ENCODE data around the gene TRAPPC5.
"Not testable (repeated sequence)": the region's sequence is repeated elsewhere in the genome, so short reads cannot be mapped to it uniquely, and the experiment has no call there.

DNA sequence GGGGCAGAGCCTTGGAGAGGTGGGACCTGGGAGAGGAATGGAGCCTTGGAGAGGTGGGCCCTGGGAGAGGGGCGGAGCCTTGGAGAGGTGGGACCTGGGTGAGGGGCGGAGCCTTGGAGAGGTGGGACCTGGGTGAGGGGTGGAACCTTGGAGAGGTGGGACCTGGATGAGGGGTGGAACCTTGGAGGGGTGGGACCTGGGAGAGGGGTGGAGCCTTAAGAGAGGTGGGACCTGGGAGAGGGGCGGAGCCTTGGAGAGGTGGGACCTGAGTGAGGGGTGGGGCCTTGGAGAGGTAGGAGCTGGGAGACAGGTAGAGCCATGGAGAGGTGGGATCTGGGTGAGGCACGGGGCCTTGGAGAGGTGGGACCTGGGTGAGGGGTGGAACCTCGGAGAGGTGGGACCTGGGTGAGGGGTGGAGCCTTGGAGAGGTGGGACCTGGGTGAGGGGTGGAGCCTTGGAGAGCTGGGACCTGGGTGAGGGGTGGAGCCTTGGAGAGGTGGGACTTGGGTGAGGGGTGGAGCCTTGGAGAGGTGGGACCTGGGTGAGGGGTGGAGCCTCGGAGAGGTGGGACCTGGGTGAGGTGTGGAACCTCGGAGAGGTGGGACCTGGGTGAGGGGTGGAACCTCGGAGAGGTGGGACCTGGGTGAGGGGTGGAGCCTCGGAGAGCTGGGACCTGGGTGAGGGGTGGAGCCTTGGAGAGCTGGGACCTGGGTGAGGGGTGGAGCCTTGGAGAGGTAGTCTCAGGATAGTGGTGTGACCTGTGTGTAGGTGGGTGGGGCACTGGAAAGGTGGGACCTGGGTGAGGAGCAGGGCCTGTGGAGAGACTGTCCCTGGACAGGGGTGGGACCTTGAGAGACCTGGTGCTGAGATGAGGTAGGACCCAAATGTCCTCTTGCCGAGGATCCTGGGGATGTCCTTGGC lies 36.7 kb upstream of the TRAPPC5 start:
- not testable (repeated sequence) for TF ChIP-seq POLR2AphosphoS5, CTCF, POLR2A (IDR thresholded peaks at IDR 0.05)

All from transverse colon (tissue), 4 donors.